Tibial nerve (tissue), 4 donors: ENCODE results near the gene PSRC1. TPM values are rescaled to one million over a fixed set of nuclear protein-coding genes. Genes with fewer than 3 reads are reported as not detected.

Experiments
- DNase-seq, 2 donors: peaks; one replicate each; pipeline ENCODE4 v3.0.0-alpha.2; 2019; ENCODE audit warnings: low spot score in 2 of 2
- H3K27ac ChIP-seq, 4 donors: fragments of 200-600 bp; sonication (generic) in 3 of 4; one replicate each; pipeline ENCODE4 v1.5.1; 2017 to 2019; ENCODE audit warnings: mild to moderate bottlenecking in 1 of 4
- H3K27me3 ChIP-seq, 2 donors: fragments of 200-600 bp; sonication (generic) in 1 of 2; one replicate each; pipeline versions ENCODE4 v1.5.1 to v1.6.0; 2017 to 2019
- H3K36me3 ChIP-seq, 3 donors: fragments of 200-600 bp; sonication (generic); one replicate each; pipeline ENCODE4 v1.5.1; 2018 to 2019
- H3K4me1 ChIP-seq, 4 donors: fragments of 200-600 bp; sonication (generic) in 3 of 4; one replicate each; pipeline ENCODE4 v1.5.1; 2017 to 2019
- H3K4me3 ChIP-seq, 4 donors: fragments of 200-600 bp; sonication (generic) in 3 of 4; one replicate each; pipeline ENCODE4 v1.5.1; 2017 to 2019; ENCODE audit warnings: mild to moderate bottlenecking in 1 of 4, moderate library complexity in 1 of 4
- H3K9me3 ChIP-seq, 4 donors: fragments of 200-600 bp; sonication (generic) in 3 of 4; one replicate each; pipeline ENCODE4 v1.5.1; 2017 to 2019
- CTCF ChIP-seq, 5 experiments: fragments of 200-600 bp in 3 of 5; fragments of 450-650 bp in 2 of 5; sonication (generic) in 3 of 5; IDR thresholded peaks; one replicate each; pipeline ENCODE4 v1.5.1; 2016 to 2019; ENCODE audit warnings: antibody characterized with exemption in 5 of 5, mild to moderate bottlenecking in 3 of 5, moderate library complexity in 2 of 5
- EP300 ChIP-seq, 2 donors: sonication (generic); formaldehyde crosslinking; IDR thresholded peaks; one replicate each; pipeline ENCODE4 v1.6.1; 2017; ENCODE audit warnings: antibody characterized with exemption in 2 of 2, mild to moderate bottlenecking in 1 of 2
- POLR2A ChIP-seq, 2 donors: fragments of 450-650 bp; IDR thresholded peaks; one replicate each; pipeline ENCODE4 v1.6.1; 2017; ENCODE audit warnings: antibody characterized with exemption in 2 of 2, mild to moderate bottlenecking in 2 of 2, moderate library complexity in 2 of 2
- WGBS, 2 donors: methylation state at CpG; one replicate each; pipeline ENCODE4 v1.1.5; 2018; 5-methylcytosine and 5-hydroxymethylcytosine counted together
- total RNA-seq, 4 donors: library from RNA; depleted of rRNA; stranded (reverse); fragments of >200 nt; gene quantifications; one replicate each; pipeline ENCODE4 v1.1.0, GENCODE V29; 2016

PSRC1 gene
- total RNA-seq, 4 donors from 2014 or later, result 33.0 to 62.0 (median 47.4) TPM

GRCh38 chr1:109281680-109282496, 1.1 kb downstream of the PSRC1 start:
- peak overlapping the region; percentile 86 to 92 (median 88) for H3K27ac ChIP-seq

GRCh38 chr1:109280862-109281261, 2.1 kb downstream of the PSRC1 start:
- Histone ChIP-seq H3K9me3 (no peaks in the 10 kb centered on the region), H3K36me3 (peaks cover 0 to 8% (median 0%) of the 10 kb centered on the region in 3 donors), H3K27ac (peak overlapping the region in 1 of 4 donors; percentile 92), H3K27me3 (no peaks in the 10 kb centered on the region), H3K4me1 (peaks cover 0 to 60% (median 22%) of the 10 kb centered on the region in 4 donors), H3K4me3 (peak overlapping the region in 1 of 4 donors; percentile 63)
- WGBS, 2 donors, result 82 to 87% methylated on average over 12 of the region's 12 CpGs
- DNase-seq, result no peak
- TF ChIP-seq EP300 (IDR thresholded peaks at IDR 0.05), result no peak
- no peak for TF ChIP-seq POLR2A (IDR thresholded peaks at IDR 0.05)
- TF ChIP-seq CTCF (IDR thresholded peaks at IDR 0.05), result no peak

More at GRCh38 chr1:109281680-109282496, 1.1 kb downstream of the PSRC1 start:
- WGBS, 2 donors, result 44 to 47% methylated on average over 28 of the region's 28 CpGs
- peak overlapping the region; percentile 46 to 78 (median 54) for H3K4me3 ChIP-seq
- DNase-seq, result peak in 1 of 2 donors; percentile 41
- no peaks in the 10 kb centered on the region for H3K9me3 ChIP-seq
- TF ChIP-seq CTCF (IDR thresholded peaks at IDR 0.05), result no peak
- TF ChIP-seq EP300 (IDR thresholded peaks at IDR 0.05), result no peak
- TF ChIP-seq POLR2A (IDR thresholded peaks at IDR 0.05), result no peak
- peaks cover 0 to 8% (median 0%) of the 10 kb centered on the region in 3 donors for H3K36me3 ChIP-seq
- H3K27me3 ChIP-seq, result no peaks in the 10 kb centered on the region
- H3K4me1 ChIP-seq, result peaks cover 0 to 50% (median 17%) of the 10 kb centered on the region in 4 donors

- H3K36me3 ChIP-seq, result peaks cover 0 to 8% (median 0%) of the 10 kb centered on the region in 3 donors
- H3K9me3 ChIP-seq, result no peaks in the 10 kb centered on the region
- H3K27ac ChIP-seq, result peak overlapping the region in 1 of 4 donors; percentile 92
- WGBS, 2 donors, result 69 to 79% methylated on average over 5 of the region's 5 CpGs
- H3K4me3 ChIP-seq, result no peak overlapping the region
- no peaks in the 10 kb centered on the region for H3K27me3 ChIP-seq
- peaks cover 0 to 72% (median 31%) of the 10 kb centered on the region in 4 donors for H3K4me1 ChIP-seq
- no peak for DNase-seq
- TF ChIP-seq POLR2A (IDR thresholded peaks at IDR 0.05) (no peak), EP300 (IDR thresholded peaks at IDR 0.05) (no peak), CTCF (IDR thresholded peaks at IDR 0.05) (no peak)
Observed at GRCh38 chr1:109279615-109280278, 3.2 kb downstream of the PSRC1 start.

- Histone ChIP-seq H3K27ac (peak overlapping the region; percentile 56 to 92 (median 82)), H3K9me3 (no peaks in the 10 kb centered on the region), H3K27me3 (no peaks in the 10 kb centered on the region), H3K4me1 (peaks cover 0 to 79% (median 37%) of the 10 kb centered on the region in 4 donors), H3K36me3 (peaks cover 0 to 14% (median 0%) of the 10 kb centered on the region in 3 donors), H3K4me3 (no peak overlapping the region)
- 60 to 67% methylated on average over 7 of the region's 7 CpGs for WGBS, 2 donors
- TF ChIP-seq POLR2A (IDR thresholded peaks at IDR 0.05) (peak in 1 of 2 donors; percentile 42), CTCF (IDR thresholded peaks at IDR 0.05) (peak; percentile 86 to 95 (median 93)), EP300 (IDR thresholded peaks at IDR 0.05) (peak in 1 of 2 donors; percentile 72)
- peak; percentile 66 to 78 for DNase-seq
Observed at GRCh38 chr1:109277434-109278204, 5.3 kb downstream of the PSRC1 start.
